ENCODE results near the gene ARL3. TPM values are rescaled to one million over a fixed set of nuclear protein-coding genes. Genes with fewer than 3 reads are reported as not detected.

ARL3 gene
- total RNA-seq, 1 experiment from 2014 or later: 16.5 TPM

GRCh38 chr10:102631525-102632393 is 82.4 kb downstream of the ARL3 start:
- peaks cover 18% of the 10 kb centered on the region for H3K4me1 ChIP-seq (ENCODE audit: insufficient read depth, low read length)
- H3K4me3 Mint-ChIP-seq: no peak overlapping the region

More at GRCh38 chr10:102631525-102632393, 82.4 kb downstream of the ARL3 start:
- H3K4me2 ChIP-seq (ENCODE audit: insufficient read depth, insufficient read length, low read length): no peak overlapping the region
- H3K79me1 ChIP-seq (ENCODE audit: insufficient read depth, low read depth, low read length, poor library complexity, severe bottlenecking): no peaks in the 10 kb centered on the region
- no peaks in the 10 kb centered on the region for H3K27me3 ChIP-seq (ENCODE audit: insufficient read depth, low read length)
- H3K9me3 ChIP-seq (ENCODE audit: control insufficient read depth, low read depth, low read length): no peaks in the 10 kb centered on the region
- no peak for TF ChIP-seq CTCF (conservative IDR thresholded peaks at IDR 0.05)
- H3K4ac ChIP-seq (ENCODE audit: low read depth, low read length): no peak overlapping the region
- H4K5ac ChIP-seq (ENCODE audit: insufficient read length, low read depth, low read length): no peak overlapping the region
- H2BK12ac ChIP-seq (ENCODE audit: insufficient read length, low read depth, low read length): no peak overlapping the region
- H3K18ac ChIP-seq (ENCODE audit: insufficient read length, low read depth, low read length): no peak overlapping the region
- no peaks in the 10 kb centered on the region for H3K23me2 ChIP-seq (ENCODE audit: insufficient read length, low read depth, low read length, poor library complexity, severe bottlenecking)
- WGBS (ENCODE audit: extremely low coverage, insufficient read length, low lambda C conversion rate): no CpG with 5 or more reads among the region's 10 CpGs
- peaks cover 0 to 4% (median 0%) of the 10 kb centered on the region in 3 experiments; a peak in 4 of 7 replicates for H3K36me3 Mint-ChIP-seq (ENCODE audit: insufficient read depth in 1 of 3, low read depth in 3 of 3)
- H3K4me1 Mint-ChIP-seq: peaks cover 72 to 77% of the 10 kb centered on the region in 2 experiments
- no peak overlapping the region for H4K91ac ChIP-seq (ENCODE audit: insufficient read length, low read depth, low read length)
- H2BK120ac ChIP-seq (ENCODE audit: low read depth, low read length, poor library complexity, severe bottlenecking): no peak overlapping the region
- H3T11ph ChIP-seq (ENCODE audit: low read length): no peak overlapping the region
- H3K27ac Mint-ChIP-seq: peak overlapping the region in 2 of 3 experiments; percentile 65 to 81; a peak in 5 of 7 replicates
- no peaks in the 10 kb centered on the region; a peak in 1 of 5 replicates for H3K9me3 Mint-ChIP-seq
- no peak for DNase-seq
- H2BK20ac ChIP-seq (ENCODE audit: low read depth, low read length, poor library complexity, severe bottlenecking): no peak overlapping the region
- H3K27ac ChIP-seq (ENCODE audit: insufficient read length, low read depth, low read length): no peak overlapping the region
- H2AFZ ChIP-seq (ENCODE audit: low read length): no peak overlapping the region
- H3K56ac ChIP-seq (ENCODE audit: insufficient read length, low read depth, low read length): no peak overlapping the region
- H3K79me2 ChIP-seq (ENCODE audit: insufficient read depth, low read length): no peaks in the 10 kb centered on the region
- no peak overlapping the region for H3K14ac ChIP-seq (ENCODE audit: insufficient read depth, low read length)
- H4K20me1 ChIP-seq (ENCODE audit: control insufficient read depth, insufficient read depth, insufficient read length): peaks cover 2% of the 10 kb centered on the region
- H2BK15ac ChIP-seq (ENCODE audit: low read depth, low read length): no peak overlapping the region
- H3K23ac ChIP-seq (ENCODE audit: insufficient read length, low read depth, low read length): no peak overlapping the region
- H2BK5ac ChIP-seq (ENCODE audit: insufficient read length, low read length): no peak overlapping the region
- H4K8ac ChIP-seq (replicated peaks; ENCODE audit: insufficient read length, low read depth, low read length): no peak overlapping the region
- H3K9ac ChIP-seq (ENCODE audit: extremely low read depth, insufficient read length, low read length): no peak overlapping the region
- H2AK5ac ChIP-seq (ENCODE audit: insufficient read length, low read length): no peak overlapping the region
- H3K27me3 Mint-ChIP-seq (ENCODE audit: low read depth): no peaks in the 10 kb centered on the region; the same call in none of the 2 replicates
